ENCODE data around the gene ICA1. TPM values are rescaled to one million over a fixed set of nuclear protein-coding genes. Genes with fewer than 3 reads are reported as not detected.

Gene ICA1
- total and polyA plus RNA-seq, 2 donors (not counting 3 experiments of a cell fraction or from before 2014, with no cell fraction given): 19.0 to 47.1 TPM

DNA sequence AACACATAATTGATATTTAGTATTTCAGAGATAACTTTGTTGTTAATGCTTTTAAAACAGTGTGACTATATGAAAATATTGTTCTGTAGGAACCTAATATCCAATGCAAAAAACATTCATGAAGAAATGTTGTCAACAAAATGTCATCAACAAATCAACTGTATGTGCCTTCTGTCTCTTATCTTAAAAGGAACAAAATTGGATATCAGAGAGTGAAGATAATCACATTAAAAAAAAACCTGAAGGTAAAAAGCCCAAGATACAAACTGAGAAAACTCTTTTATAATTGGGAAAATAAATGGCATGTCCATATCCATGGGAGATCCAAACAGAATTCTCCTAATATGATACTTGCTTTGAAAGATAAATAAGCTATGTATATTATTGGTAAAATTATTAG lies 33.9 kb downstream of the ICA1 start:
- Histone ChIP-seq H3K4me1 (ENCODE audit: control insufficient read depth, extremely low read depth, insufficient read depth, low read length) (no peaks in the 10 kb centered on the region), H3K27ac (ENCODE audit: insufficient read depth, low read depth, low read length) (no peak overlapping the region), H3K36me3 (ENCODE audit: control insufficient read depth in 2 of 2, extremely low read depth in 1 of 2, insufficient read depth in 2 of 2, low read length in 2 of 2) (peaks cover 0 to 5% of the 10 kb centered on the region in 2 experiments), H3K79me2 (ENCODE audit: control insufficient read depth, insufficient read depth, low read length) (no peaks in the 10 kb centered on the region), H3K4me3 (replicated peaks in 1 of 3; ENCODE audit: insufficient read depth in 1 of 3, low read depth in 1 of 3, low read length in 3 of 3) (no peak overlapping the region), H3K9ac (replicated peaks; ENCODE audit: extremely low read depth, insufficient read depth, low read length) (no peak overlapping the region), H2AFZ (ENCODE audit: low read depth, low read length) (no peak overlapping the region), H3K4me2 (ENCODE audit: insufficient read depth, low read length) (no peak overlapping the region), H3K9me3 (replicated peaks; ENCODE audit: control insufficient read depth, insufficient read depth, low read length) (no peaks in the 10 kb centered on the region), H4K20me1 (replicated peaks; ENCODE audit: control insufficient read depth, extremely low read depth, insufficient read depth, low read length) (no peaks in the 10 kb centered on the region), H3K9me1 (replicated peaks; ENCODE audit: control insufficient read depth, extremely low read depth, insufficient read depth, low read length) (no peaks in the 10 kb centered on the region), H3K27me3 (ENCODE audit: control insufficient read depth in 2 of 2, insufficient read depth in 2 of 2, low read length in 2 of 2) (no peaks in the 10 kb centered on the region)
- ChIA-PET POLR2A (no interaction called here), CTCF (interaction anchor here (2.9 kb wide), 1 partner anchor 68 kb away, joined by 9 read pairs; no protein-coding TSS in a partner anchor)
- TF ChIP-seq JUN (IDR thresholded peaks at IDR 0.05; ENCODE audit: borderline replicate concordance, insufficient read depth, insufficient read length, low read depth) (no peak), GATA2 (IDR thresholded peaks at IDR 0.05; ENCODE audit: insufficient read depth, insufficient read length, low read depth, low read length) (no peak), FOS (IDR thresholded peaks at IDR 0.05; ENCODE audit: borderline replicate concordance, insufficient read depth, low read length) (no peak), MYC (IDR thresholded peaks at IDR 0.05; ENCODE audit: low read depth, low read length) (no peak)
- TF ChIP-seq, protein P1, sequence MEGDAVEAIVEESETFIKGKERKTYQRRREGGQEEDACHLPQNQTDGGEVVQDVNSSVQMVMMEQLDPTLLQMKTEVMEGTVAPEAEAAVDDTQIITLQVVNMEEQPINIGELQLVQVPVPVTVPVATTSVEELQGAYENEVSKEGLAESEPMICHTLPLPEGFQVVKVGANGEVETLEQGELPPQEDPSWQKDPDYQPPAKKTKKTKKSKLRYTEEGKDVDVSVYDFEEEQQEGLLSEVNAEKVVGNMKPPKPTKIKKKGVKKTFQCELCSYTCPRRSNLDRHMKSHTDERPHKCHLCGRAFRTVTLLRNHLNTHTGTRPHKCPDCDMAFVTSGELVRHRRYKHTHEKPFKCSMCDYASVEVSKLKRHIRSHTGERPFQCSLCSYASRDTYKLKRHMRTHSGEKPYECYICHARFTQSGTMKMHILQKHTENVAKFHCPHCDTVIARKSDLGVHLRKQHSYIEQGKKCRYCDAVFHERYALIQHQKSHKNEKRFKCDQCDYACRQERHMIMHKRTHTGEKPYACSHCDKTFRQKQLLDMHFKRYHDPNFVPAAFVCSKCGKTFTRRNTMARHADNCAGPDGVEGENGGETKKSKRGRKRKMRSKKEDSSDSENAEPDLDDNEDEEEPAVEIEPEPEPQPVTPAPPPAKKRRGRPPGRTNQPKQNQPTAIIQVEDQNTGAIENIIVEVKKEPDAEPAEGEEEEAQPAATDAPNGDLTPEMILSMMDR (IDR thresholded peaks at IDR 0.05; ENCODE audit: extremely low read depth in 1 of 2, insufficient read depth in 1 of 2, low read depth in 1 of 2, low read length in 2 of 2): no peak
- intact Hi-C loops (cut with micrococcal nuclease) (no loop called here), dilution Hi-C loops (cut with MboI; ENCODE audit: extremely low pct_ligation_motif_present, low sequenced_read_pairs) (no loop called here)
- DNase-seq (ENCODE audit: low read depth, low spot score): no peak
- no TSS peak for BruUV-seq (replicated peaks)
- FAIRE-seq: no peak

DNA sequence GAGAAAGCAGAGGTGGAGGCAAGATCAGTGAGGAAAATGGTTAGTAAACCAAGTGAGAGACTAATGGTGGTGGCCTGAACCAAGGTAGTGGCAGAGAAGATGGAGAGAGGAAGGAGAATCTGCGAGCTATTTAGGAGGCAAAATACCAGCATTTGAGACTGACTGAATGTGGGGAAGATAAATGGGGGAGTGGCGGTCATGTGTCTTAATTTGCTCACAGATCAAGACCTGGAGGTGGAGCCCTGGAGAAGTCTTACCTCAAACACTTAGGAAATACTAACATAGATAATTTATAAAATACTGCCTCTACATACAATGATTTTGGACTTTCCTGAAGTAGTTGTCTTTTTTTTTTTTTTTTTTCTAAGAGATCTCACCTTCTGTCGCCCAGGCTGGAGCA lies 34.7 kb downstream of the ICA1 start:
- TF ChIP-seq, protein P1 (IDR thresholded peaks at IDR 0.05; ENCODE audit: extremely low read depth in 1 of 2, insufficient read depth in 1 of 2, low read depth in 1 of 2, low read length in 2 of 2): no peak
- TF ChIP-seq JUN (IDR thresholded peaks at IDR 0.05; ENCODE audit: borderline replicate concordance, insufficient read depth, insufficient read length, low read depth) (no peak), EZH2 (IDR thresholded peaks at IDR 0.05; ENCODE audit: borderline replicate concordance, low read depth, low read length, severe bottlenecking) (no peak), POLR2A (IDR thresholded peaks at IDR 0.05; ENCODE audit: low read depth, low read length) (no peak)
- no peak for FAIRE-seq
- Histone ChIP-seq H3K4me2 (ENCODE audit: insufficient read depth, low read length) (no peak overlapping the region), H2AFZ (ENCODE audit: low read depth, low read length) (no peak overlapping the region), H3K9me1 (replicated peaks; ENCODE audit: control insufficient read depth, extremely low read depth, insufficient read depth, low read length) (no peaks in the 10 kb centered on the region), H3K4me3 (replicated peaks in 1 of 3; ENCODE audit: insufficient read depth in 1 of 3, low read depth in 1 of 3, low read length in 3 of 3) (no peak overlapping the region), H3K27me3 (ENCODE audit: control insufficient read depth in 2 of 2, insufficient read depth in 2 of 2, low read length in 2 of 2) (no peaks in the 10 kb centered on the region), H3K36me3 (ENCODE audit: control insufficient read depth in 2 of 2, extremely low read depth in 1 of 2, insufficient read depth in 2 of 2, low read length in 2 of 2) (peaks cover 0 to 5% of the 10 kb centered on the region in 2 experiments), H3K9ac (replicated peaks; ENCODE audit: extremely low read depth, insufficient read depth, low read length) (no peak overlapping the region), H3K79me2 (ENCODE audit: control insufficient read depth, insufficient read depth, low read length) (no peaks in the 10 kb centered on the region), H4K20me1 (replicated peaks; ENCODE audit: control insufficient read depth, extremely low read depth, insufficient read depth, low read length) (no peaks in the 10 kb centered on the region), H3K9me3 (replicated peaks; ENCODE audit: control insufficient read depth, insufficient read depth, low read length) (no peaks in the 10 kb centered on the region), H3K4me1 (ENCODE audit: control insufficient read depth, extremely low read depth, insufficient read depth, low read length) (no peaks in the 10 kb centered on the region), H3K27ac (ENCODE audit: insufficient read depth, low read depth, low read length) (no peak overlapping the region)
- dilution Hi-C loops (cut with MboI; ENCODE audit: extremely low pct_ligation_motif_present, low sequenced_read_pairs): no loop called here
- no TSS peak for BruUV-seq (replicated peaks)
- ChIA-PET POLR2A (no interaction called here), CTCF (interaction anchor here (1.4 kb wide), 1 partner anchor 69 kb away, joined by 3 read pairs; no protein-coding TSS in a partner anchor)
- no peak for DNase-seq (ENCODE audit: low read depth, low spot score)
- intact Hi-C loops (cut with micrococcal nuclease): no loop called here

All from endothelial cell of umbilical vein (primary cell).